Measurements from ENCODE around the gene POTED.
"Not testable (repeated sequence)": the region's sequence is repeated elsewhere in the genome, so short reads cannot be mapped to it uniquely, and the experiment has no call there.

The POTED gene

DNA sequence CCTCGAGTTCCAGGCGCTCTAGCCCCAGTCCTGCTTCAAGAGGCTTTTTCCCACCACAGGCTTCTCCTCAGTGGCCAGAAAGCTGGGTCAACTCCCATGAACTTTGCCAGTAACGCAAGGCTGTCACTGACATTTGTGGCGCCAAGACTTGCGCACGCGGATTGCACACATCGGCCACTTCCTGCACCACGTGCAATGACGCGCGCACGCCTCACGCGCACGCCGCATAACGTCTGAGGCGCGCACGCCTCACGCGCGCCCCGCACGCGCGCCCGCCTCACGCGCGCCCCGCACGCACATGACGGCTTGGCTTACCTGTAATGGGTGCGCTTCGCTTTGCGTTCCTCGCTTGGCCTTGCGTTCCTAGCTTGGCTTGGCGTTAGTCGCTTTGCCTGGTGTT lies at the start of gene POTED:
POTED (plus strand) TSS at position 301 of the 400 bp plus-strand sequence. CDS start 452 bp downstream, outside the sequence.
- not testable (repeated sequence) for FAIRE-seq

- FAIRE-seq, result not testable (repeated sequence)
These were observed 40.5 kb downstream of the POTED start for GRCh38 chr21:13650101-13650500.

DNA sequence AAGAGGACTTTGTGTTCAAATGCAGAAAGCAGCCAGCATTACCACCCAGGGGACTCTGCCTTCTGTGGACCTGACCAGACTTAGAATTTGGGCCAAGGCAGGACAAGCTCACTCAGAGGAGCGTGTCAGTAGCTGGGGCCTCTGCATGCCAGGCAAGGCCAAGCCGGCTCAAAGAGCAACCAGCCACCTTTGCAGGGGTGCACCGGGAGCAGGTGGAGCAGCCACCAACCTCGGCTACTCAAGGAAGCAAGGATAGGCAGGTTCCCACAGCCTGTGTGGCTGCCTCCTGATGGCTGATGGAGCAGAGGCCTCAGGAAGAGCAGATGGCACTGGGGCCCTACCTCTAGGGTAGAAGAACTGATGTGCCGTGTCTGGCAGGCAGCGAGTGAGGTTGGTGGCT lies 42.2 kb downstream of the POTED start:
- not testable (repeated sequence) for FAIRE-seq

Data from colon (tissue), 2 donors.